ENCODE results near the gene KLC1. TPM values are rescaled to one million over a fixed set of nuclear protein-coding genes. Genes with fewer than 3 reads are reported as not detected.

Gene KLC1
- total RNA-seq, 5 donors from 2014 or later (not counting 1 experiment from before 2014, with no cell fraction given): 177 to 241 (median 219) TPM

DNA sequence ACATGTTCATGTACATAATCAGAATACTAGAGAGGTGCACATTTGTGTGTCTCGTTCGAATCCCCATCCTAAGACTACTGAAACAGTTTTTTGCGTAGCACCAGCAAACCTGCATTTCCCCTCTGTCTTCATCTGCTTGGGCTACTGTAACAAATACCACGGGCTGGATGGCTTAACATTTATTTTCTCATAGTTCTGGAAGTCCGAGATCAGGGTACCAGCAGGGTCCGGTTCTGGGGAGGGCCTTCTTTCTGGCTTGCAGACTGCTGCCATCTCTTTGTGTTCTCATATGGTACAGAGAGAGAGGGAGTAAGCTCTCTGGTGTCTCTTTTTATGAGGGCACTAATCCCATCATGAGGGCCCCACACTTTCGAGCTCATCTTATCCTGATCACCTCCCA is 30.6 kb downstream of the KLC1 start:
- H3K4me1 ChIP-seq (ENCODE audit: control insufficient read depth in 1 of 2, extremely low read depth in 1 of 2, insufficient read depth in 2 of 2, low read length in 2 of 2): no peaks in the 10 kb centered on the region
- ATAC-seq (replicated peaks in 1 of 4) (no peak), DNase-seq (no peak)
- no peaks in the 10 kb centered on the region for H3K9me3 Mint-ChIP-seq
- no CpG with 5 or more reads among the region's 7 CpGs for WGBS (ENCODE audit: insufficient coverage)
- no peaks in the 10 kb centered on the region for H3K27me3 Mint-ChIP-seq
- H3K36me3 Mint-ChIP-seq: peaks cover 37% of the 10 kb centered on the region
- no peaks in the 10 kb centered on the region for H3K27me3 ChIP-seq (replicated peaks in 1 of 2; ENCODE audit: control insufficient read depth in 2 of 2, extremely low read depth in 1 of 2, insufficient read depth in 2 of 2, low read length in 1 of 2)
- no peak overlapping the region for H3K4me3 Mint-ChIP-seq
- peaks cover under 1 to 4% (median 1%) of the 10 kb centered on the region in 3 donors for H3K4me1 Mint-ChIP-seq
- H3K36me3 ChIP-seq (ENCODE audit: control insufficient read depth in 2 of 2, extremely low read depth in 1 of 2, insufficient read depth in 1 of 2, low read length in 1 of 2): peaks cover 11 to 84% of the 10 kb centered on the region in 2 donors
- H3K27ac Mint-ChIP-seq: no peak overlapping the region
- no peaks in the 10 kb centered on the region for H3K9me3 ChIP-seq
- H3K4me3 ChIP-seq (ENCODE audit: control insufficient read depth in 1 of 2, extremely low read depth in 1 of 2, low read length in 1 of 2): no peak overlapping the region
- no peak overlapping the region for H3K27ac ChIP-seq (ENCODE audit: low read length)
- CTCF ChIA-PET: interaction anchor here in 1 of 2 donors (0.5 to 0.6 kb wide), 2 partner anchors 88 to 622 kb away, joined by 3 to 4 read pairs; no protein-coding TSS in a partner anchor
- POLR2A ChIA-PET: no interaction called here

DNA sequence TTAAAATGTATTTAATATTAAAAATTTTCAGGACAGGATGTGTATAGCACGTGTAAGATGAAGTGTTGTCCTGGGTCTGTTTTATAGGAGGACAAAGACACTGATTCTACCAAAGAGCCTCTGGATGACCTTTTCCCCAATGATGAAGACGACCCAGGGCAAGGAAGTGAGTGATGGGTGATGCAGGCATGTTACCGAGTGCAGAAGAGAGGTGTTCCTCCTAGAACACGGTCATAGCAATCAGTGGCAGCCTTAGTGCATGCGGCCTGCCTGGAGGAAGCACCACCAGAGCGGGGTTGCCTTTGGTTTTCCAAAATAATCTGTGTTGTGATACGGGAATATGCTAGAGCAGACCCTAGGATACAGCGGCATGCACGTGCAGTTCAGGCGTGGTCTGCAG is 33.0 kb downstream of the KLC1 start:
- H3K36me3 Mint-ChIP-seq: peaks cover 35% of the 10 kb centered on the region
- H3K4me3 ChIP-seq (ENCODE audit: control insufficient read depth in 1 of 2, extremely low read depth in 1 of 2, low read length in 1 of 2): no peak overlapping the region

DNA sequence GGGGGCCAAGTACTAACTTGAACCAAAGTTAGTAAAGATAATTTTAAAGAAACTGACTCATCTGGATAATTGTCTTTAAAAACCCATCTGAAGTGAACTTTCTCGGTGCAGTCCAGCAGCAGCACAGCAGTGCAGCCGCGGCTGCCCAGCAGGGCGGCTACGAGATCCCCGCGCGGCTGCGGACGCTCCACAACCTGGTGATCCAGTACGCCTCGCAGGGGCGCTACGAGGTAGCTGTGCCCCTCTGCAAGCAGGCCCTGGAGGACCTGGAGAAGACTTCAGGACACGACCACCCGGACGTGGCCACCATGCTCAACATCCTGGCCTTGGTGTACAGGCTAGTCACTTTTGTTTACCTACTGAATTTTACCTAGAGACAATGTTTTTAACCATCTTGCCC is 33.6 kb downstream of the KLC1 start:
- Mint-ChIP-seq H3K9me3 (no peaks in the 10 kb centered on the region), H3K4me3 (no peak overlapping the region), H3K27me3 (no peaks in the 10 kb centered on the region), H3K27ac (no peak overlapping the region), H3K36me3 (peaks cover 32% of the 10 kb centered on the region), H3K4me1 (peaks cover 0 to 2% (median 0%) of the 10 kb centered on the region in 3 donors)
- no peak for ATAC-seq (replicated peaks in 1 of 4)
- H3K9me3 ChIP-seq: no peaks in the 10 kb centered on the region
- H3K4me3 ChIP-seq (ENCODE audit: control insufficient read depth in 1 of 2, extremely low read depth in 1 of 2, low read length in 1 of 2): no peak overlapping the region
- H3K27me3 ChIP-seq (replicated peaks in 1 of 2; ENCODE audit: control insufficient read depth in 2 of 2, extremely low read depth in 1 of 2, insufficient read depth in 2 of 2, low read length in 1 of 2): no peaks in the 10 kb centered on the region
- CTCF ChIA-PET: no interaction called here
- no peaks in the 10 kb centered on the region for H3K4me1 ChIP-seq (ENCODE audit: control insufficient read depth in 1 of 2, extremely low read depth in 1 of 2, insufficient read depth in 2 of 2, low read length in 2 of 2)
- 98% methylated on average over 11 of the region's 17 CpGs for WGBS (ENCODE audit: insufficient coverage)
- no peak for DNase-seq
- POLR2A ChIA-PET: no interaction called here
- peaks cover 10 to 70% of the 10 kb centered on the region in 2 donors for H3K36me3 ChIP-seq (ENCODE audit: control insufficient read depth in 2 of 2, extremely low read depth in 1 of 2, insufficient read depth in 1 of 2, low read length in 1 of 2)
- no peak overlapping the region for H3K27ac ChIP-seq (ENCODE audit: low read length)

More for the DNA sequence above, 33.0 kb downstream of the KLC1 start:
- Histone ChIP-seq H3K27ac (ENCODE audit: low read length) (no peak overlapping the region), H3K27me3 (replicated peaks in 1 of 2; ENCODE audit: control insufficient read depth in 2 of 2, extremely low read depth in 1 of 2, insufficient read depth in 2 of 2, low read length in 1 of 2) (no peaks in the 10 kb centered on the region), H3K36me3 (ENCODE audit: control insufficient read depth in 2 of 2, extremely low read depth in 1 of 2, insufficient read depth in 1 of 2, low read length in 1 of 2) (peaks cover 10 to 71% of the 10 kb centered on the region in 2 donors), H3K9me3 (no peaks in the 10 kb centered on the region), H3K4me1 (ENCODE audit: control insufficient read depth in 1 of 2, extremely low read depth in 1 of 2, insufficient read depth in 2 of 2, low read length in 2 of 2) (no peaks in the 10 kb centered on the region)
- Mint-ChIP-seq H3K9me3 (no peaks in the 10 kb centered on the region), H3K4me1 (peaks cover 0 to 2% (median 0%) of the 10 kb centered on the region in 3 donors), H3K27ac (no peak overlapping the region), H3K4me3 (no peak overlapping the region), H3K27me3 (no peaks in the 10 kb centered on the region)
- ATAC-seq (replicated peaks in 1 of 4): no peak
- CTCF ChIA-PET: no interaction called here
- 95% methylated on average over 9 of the region's 10 CpGs for WGBS (ENCODE audit: insufficient coverage)
- POLR2A ChIA-PET: no interaction called here
- DNase-seq: no peak

DNA sequence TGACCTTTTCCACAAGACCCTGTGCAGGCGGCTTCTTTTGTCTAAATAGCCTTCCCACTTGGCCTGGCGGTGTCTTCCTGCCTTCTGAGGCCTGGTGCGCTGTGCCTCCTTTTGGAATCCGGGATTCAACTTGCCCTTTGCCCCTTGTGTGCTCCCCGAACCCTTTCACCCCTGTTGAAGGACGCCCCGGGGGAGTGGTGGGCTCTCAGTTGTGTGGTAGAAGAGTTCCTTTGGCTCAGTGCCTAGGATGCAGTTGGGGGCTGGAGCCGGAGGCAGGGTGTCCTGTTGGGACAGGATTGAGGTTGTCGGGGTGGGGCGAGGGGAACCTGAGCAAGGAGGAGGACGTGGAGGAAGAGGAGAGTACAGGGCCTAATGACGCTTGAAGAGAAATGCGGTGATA is 34.5 kb downstream of the KLC1 start:
- Histone ChIP-seq H3K4me1 (ENCODE audit: control insufficient read depth in 1 of 2, extremely low read depth in 1 of 2, insufficient read depth in 2 of 2, low read length in 2 of 2) (no peaks in the 10 kb centered on the region), H3K27ac (ENCODE audit: low read length) (no peak overlapping the region), H3K36me3 (ENCODE audit: control insufficient read depth in 2 of 2, extremely low read depth in 1 of 2, insufficient read depth in 1 of 2, low read length in 1 of 2) (peaks cover 16 to 74% of the 10 kb centered on the region in 2 donors), H3K9me3 (no peaks in the 10 kb centered on the region), H3K27me3 (replicated peaks in 1 of 2; ENCODE audit: control insufficient read depth in 2 of 2, extremely low read depth in 1 of 2, insufficient read depth in 2 of 2, low read length in 1 of 2) (no peaks in the 10 kb centered on the region), H3K4me3 (ENCODE audit: control insufficient read depth in 1 of 2, extremely low read depth in 1 of 2, low read length in 1 of 2) (no peak overlapping the region)
- no peaks in the 10 kb centered on the region for H3K9me3 Mint-ChIP-seq
- H3K4me3 Mint-ChIP-seq: no peak overlapping the region
- H3K4me1 Mint-ChIP-seq: peaks cover 0 to 2% (median 0%) of the 10 kb centered on the region in 3 donors
- no peaks in the 10 kb centered on the region for H3K27me3 Mint-ChIP-seq
- no peak overlapping the region for H3K27ac Mint-ChIP-seq
- ChIA-PET CTCF (interaction anchor here in 1 of 2 donors (0.7 kb wide), 1 partner anchor 11 kb away, joined by 4 read pairs; no protein-coding TSS in a partner anchor), POLR2A (no interaction called here)
- DNase-seq (no peak), ATAC-seq (replicated peaks in 1 of 4) (no peak)
- 98% methylated on average over 7 of the region's 13 CpGs for whole genome bisulfite sequencing (ENCODE audit: insufficient coverage)
- H3K36me3 Mint-ChIP-seq: peaks cover 28% of the 10 kb centered on the region

DNA sequence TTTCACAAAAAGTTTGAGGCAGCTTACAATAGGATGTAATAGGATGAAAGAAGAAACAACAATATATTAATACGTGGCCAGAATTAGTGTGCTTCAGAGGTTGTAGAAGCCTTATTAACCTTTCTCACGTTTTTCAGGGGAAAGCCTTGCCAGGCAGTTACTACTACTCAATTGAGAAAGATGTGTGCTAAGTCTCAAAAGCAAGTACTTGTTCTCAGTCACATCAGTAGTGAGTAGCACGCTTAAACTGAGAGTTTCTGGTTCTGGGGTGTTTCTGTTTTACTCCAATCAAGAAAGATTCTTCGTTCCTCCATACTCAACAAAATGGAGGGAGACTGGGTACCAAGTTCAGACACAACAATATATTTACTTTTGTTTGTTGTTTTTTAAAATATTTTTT is 38.7 kb downstream of the KLC1 start:
- peaks cover 38% of the 10 kb centered on the region for H3K36me3 Mint-ChIP-seq
- no peak for DNase-seq
- POLR2A ChIA-PET: no interaction called here
- H3K27me3 ChIP-seq (replicated peaks in 1 of 2; ENCODE audit: control insufficient read depth in 2 of 2, extremely low read depth in 1 of 2, insufficient read depth in 2 of 2, low read length in 1 of 2): no peaks in the 10 kb centered on the region
- H3K4me1 Mint-ChIP-seq: peaks cover 0 to 2% (median 0%) of the 10 kb centered on the region in 3 donors
- H3K4me3 ChIP-seq (ENCODE audit: control insufficient read depth in 1 of 2, extremely low read depth in 1 of 2, low read length in 1 of 2): no peak overlapping the region
- no peak for ATAC-seq (replicated peaks in 1 of 4)
- H3K27ac Mint-ChIP-seq: no peak overlapping the region
- H3K4me3 Mint-ChIP-seq: no peak overlapping the region
- H3K36me3 ChIP-seq (ENCODE audit: control insufficient read depth in 2 of 2, extremely low read depth in 1 of 2, insufficient read depth in 1 of 2, low read length in 1 of 2): peaks cover 9 to 71% of the 10 kb centered on the region in 2 donors
- no peaks in the 10 kb centered on the region for H3K27me3 Mint-ChIP-seq
- no peaks in the 10 kb centered on the region for H3K9me3 Mint-ChIP-seq
- CTCF ChIA-PET: no interaction called here
- no CpG with 5 or more reads among the region's 4 CpGs for WGBS (ENCODE audit: insufficient coverage)
- H3K4me1 ChIP-seq (ENCODE audit: control insufficient read depth in 1 of 2, extremely low read depth in 1 of 2, insufficient read depth in 2 of 2, low read length in 2 of 2): no peaks in the 10 kb centered on the region
- H3K9me3 ChIP-seq: no peaks in the 10 kb centered on the region
- H3K27ac ChIP-seq (ENCODE audit: low read length): no peak overlapping the region

DNA sequence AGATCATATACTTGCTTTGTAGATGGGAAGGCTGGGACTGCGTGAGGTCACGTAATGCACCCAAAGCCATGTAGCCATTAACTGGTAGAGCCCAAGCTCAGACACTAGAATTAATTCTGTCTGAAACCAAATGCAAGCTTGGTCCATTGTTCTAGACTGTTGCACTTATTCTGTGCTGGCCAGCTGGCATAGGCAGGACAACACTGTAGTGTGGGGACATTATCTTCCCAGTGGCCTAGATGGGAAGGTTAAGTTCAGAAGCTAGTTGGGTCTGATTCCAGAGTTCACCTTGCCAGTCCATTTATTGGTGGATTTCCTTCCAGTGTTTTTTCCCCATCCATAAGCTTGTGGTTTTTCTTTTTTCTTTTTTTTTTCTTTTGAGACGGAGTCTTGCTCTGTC is 39.1 kb downstream of the KLC1 start:
- ChIA-PET CTCF (no interaction called here), POLR2A (no interaction called here)
- peaks cover 41% of the 10 kb centered on the region for H3K36me3 Mint-ChIP-seq
- Histone ChIP-seq H3K4me3 (ENCODE audit: control insufficient read depth in 1 of 2, extremely low read depth in 1 of 2, low read length in 1 of 2) (no peak overlapping the region), H3K4me1 (ENCODE audit: control insufficient read depth in 1 of 2, extremely low read depth in 1 of 2, insufficient read depth in 2 of 2, low read length in 2 of 2) (no peaks in the 10 kb centered on the region), H3K36me3 (ENCODE audit: control insufficient read depth in 2 of 2, extremely low read depth in 1 of 2, insufficient read depth in 1 of 2, low read length in 1 of 2) (peaks cover 9 to 73% of the 10 kb centered on the region in 2 donors), H3K27ac (ENCODE audit: low read length) (no peak overlapping the region), H3K9me3 (no peaks in the 10 kb centered on the region), H3K27me3 (replicated peaks in 1 of 2; ENCODE audit: control insufficient read depth in 2 of 2, extremely low read depth in 1 of 2, insufficient read depth in 2 of 2, low read length in 1 of 2) (no peaks in the 10 kb centered on the region)
- no peak overlapping the region for H3K4me3 Mint-ChIP-seq
- H3K9me3 Mint-ChIP-seq: no peaks in the 10 kb centered on the region
- peaks cover 0 to 2% (median 0%) of the 10 kb centered on the region in 3 donors for H3K4me1 Mint-ChIP-seq
- H3K27ac Mint-ChIP-seq: no peak overlapping the region
- DNase-seq (no peak), ATAC-seq (replicated peaks in 1 of 4) (no peak)
- WGBS (ENCODE audit: insufficient coverage): 89% methylated on average over 2 of the region's 3 CpGs
- no peaks in the 10 kb centered on the region for H3K27me3 Mint-ChIP-seq

DNA sequence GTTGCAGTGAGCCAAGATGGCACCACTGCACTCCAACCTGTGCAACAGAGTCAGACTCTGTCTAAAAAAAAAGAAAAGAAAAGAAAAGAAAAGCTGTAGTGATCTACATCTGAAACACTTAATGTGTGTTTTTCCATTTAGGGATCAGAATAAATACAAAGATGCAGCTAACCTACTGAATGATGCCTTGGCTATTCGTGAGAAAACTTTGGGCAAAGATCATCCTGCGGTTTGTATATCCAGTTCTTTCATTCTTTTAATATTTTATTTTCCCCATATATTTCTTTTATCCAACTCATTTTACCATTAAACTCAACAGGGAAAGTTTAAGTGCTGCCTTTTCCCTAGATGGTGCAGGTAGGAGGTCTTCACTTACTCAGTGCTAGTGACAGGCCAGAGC is 40.4 kb downstream of the KLC1 start:
- no peak overlapping the region for H3K4me3 ChIP-seq (ENCODE audit: control insufficient read depth in 1 of 2, extremely low read depth in 1 of 2, low read length in 1 of 2)
- Mint-ChIP-seq H3K4me1 (peaks cover 0 to 2% (median 0%) of the 10 kb centered on the region in 3 donors), H3K4me3 (no peak overlapping the region), H3K9me3 (no peaks in the 10 kb centered on the region), H3K36me3 (peaks cover 42% of the 10 kb centered on the region), H3K27me3 (no peaks in the 10 kb centered on the region), H3K27ac (no peak overlapping the region)
- CTCF ChIA-PET: interaction anchor here in 1 of 2 donors (0.5 kb wide), 1 partner anchor 31 kb away, joined by 3 read pairs; no protein-coding TSS in a partner anchor
- H3K36me3 ChIP-seq (ENCODE audit: control insufficient read depth in 2 of 2, extremely low read depth in 1 of 2, insufficient read depth in 1 of 2, low read length in 1 of 2): peaks cover 10 to 77% of the 10 kb centered on the region in 2 donors
- H3K9me3 ChIP-seq: no peaks in the 10 kb centered on the region
- 100% methylated on average over 2 of the region's 2 CpGs for WGBS (ENCODE audit: insufficient coverage)
- no peaks in the 10 kb centered on the region for H3K4me1 ChIP-seq (ENCODE audit: control insufficient read depth in 1 of 2, extremely low read depth in 1 of 2, insufficient read depth in 2 of 2, low read length in 2 of 2)
- no peaks in the 10 kb centered on the region for H3K27me3 ChIP-seq (replicated peaks in 1 of 2; ENCODE audit: control insufficient read depth in 2 of 2, extremely low read depth in 1 of 2, insufficient read depth in 2 of 2, low read length in 1 of 2)
- no peak overlapping the region for H3K27ac ChIP-seq (ENCODE audit: low read length)
- no peak for ATAC-seq (replicated peaks in 1 of 4)
- DNase-seq: no peak
- POLR2A ChIA-PET: no interaction called here

Measured in T-cell (primary cell).